Liver (tissue), 9 donors: ENCODE results near the gene ZNF276. TPM values are rescaled to one million over a fixed set of nuclear protein-coding genes. Genes with fewer than 3 reads are reported as not detected.
"Not testable (repeated sequence)": the region's sequence is repeated elsewhere in the genome, so short reads cannot be mapped to it uniquely, and the experiment has no call there.

Experiments used
- DNase-seq: peaks from one replicate; pipeline ENCODE4 v3.0.0-alpha.2; 2017; ENCODE audit warnings: low spot score
- H3K27ac ChIP-seq, 2 donors: one replicate each; pipeline ENCODE4 v1.7.0; 2013; ENCODE audit warnings: inconsistent platforms in 2 of 2, low read length in 2 of 2, control low read depth in 1 of 2, low read depth in 1 of 2, mild to moderate bottlenecking in 1 of 2
- H3K27me3 ChIP-seq, 4 donors: one replicate each; pipeline versions ENCODE4 v1.6.1 to v1.7.0; 2013; ENCODE audit warnings: low read length in 3 of 4, inconsistent platforms in 1 of 4, mild to moderate bottlenecking in 1 of 4, moderate library complexity in 1 of 4; ENCODE audit not compliant: control insufficient read depth in 4 of 4, insufficient read depth in 4 of 4
- H3K36me3 ChIP-seq, 4 donors: one replicate each; pipeline versions ENCODE4 v1.6.1 to v1.7.0; 2013; ENCODE audit warnings: low read length in 3 of 4, mild to moderate bottlenecking in 3 of 4, low read depth in 1 of 4, moderate library complexity in 1 of 4; ENCODE audit not compliant: control insufficient read depth in 4 of 4, insufficient read depth in 3 of 4
- H3K4me1 ChIP-seq, 4 donors: one replicate each; pipeline versions ENCODE4 v1.6.1 to v1.7.0; 2013; ENCODE audit warnings: low read length in 3 of 4, mild to moderate bottlenecking in 3 of 4, moderate library complexity in 1 of 4; ENCODE audit not compliant: control insufficient read depth in 4 of 4, insufficient read depth in 4 of 4
- H3K4me3 ChIP-seq, 3 donors: one replicate each; pipeline versions ENCODE4 v1.6.1 to v1.7.0; 2013; ENCODE audit warnings: low read length in 3 of 3, control low read depth in 1 of 3, low read depth in 1 of 3, mild to moderate bottlenecking in 1 of 3
- H3K9ac ChIP-seq, 2 donors: one replicate each; pipeline ENCODE4 v1.7.0; 2013; ENCODE audit warnings: low read length in 2 of 2, mild to moderate bottlenecking in 2 of 2, moderate library complexity in 2 of 2, control low read depth in 1 of 2, low read depth in 1 of 2
- H3K9me3 ChIP-seq, 4 donors: one replicate each; pipeline versions ENCODE4 v1.6.1 to v1.7.0; 2013; ENCODE audit warnings: low read length in 3 of 4; ENCODE audit not compliant: control insufficient read depth in 4 of 4
- ATF3 ChIP-seq: IDR thresholded peaks from 2 replicates; pipeline ENCODE4 v1.6.1; 2016; ENCODE audit warnings: antibody characterized with exemption
- CTCF ChIP-seq: fragments of 150-350 bp; IDR thresholded peaks from 2 replicates; pipeline ENCODE4 v1.5.1; 2017; ENCODE audit warnings: improper control_type of control experiment, low read depth, low read length; ENCODE audit not compliant: missing input control
- GABPA ChIP-seq, 2 donors: IDR thresholded peaks in 1 of 2; conservative IDR thresholded peaks in 1 of 2; 2 replicates each; pipeline ENCODE4 v1.6.1; 2016; ENCODE audit warnings: antibody characterized with exemption in 2 of 2, mild to moderate bottlenecking in 1 of 2, moderate library complexity in 1 of 2
- HNF4A ChIP-seq, 2 donors: conservative IDR thresholded peaks; 2 replicates each; pipeline ENCODE4 v1.6.1; 2016; ENCODE audit warnings: antibody characterized with exemption in 2 of 2, mild to moderate bottlenecking in 2 of 2
- NR2F2 ChIP-seq: IDR thresholded peaks from 2 replicates; pipeline ENCODE4 v1.6.1; 2016; ENCODE audit warnings: antibody characterized with exemption
- REST ChIP-seq: IDR thresholded peaks from 2 replicates; pipeline ENCODE4 v1.6.1; 2016; ENCODE audit warnings: antibody characterized with exemption, mild to moderate bottlenecking
- YY1 ChIP-seq: IDR thresholded peaks from 2 replicates; pipeline ENCODE4 v1.6.1; 2016; ENCODE audit warnings: antibody characterized with exemption, mild to moderate bottlenecking
- WGBS: extraction: QIAGEN DNeasy Blood & Tissue Kit; methylation state at CpG from one replicate; pipeline ENCODE4 v1.1.7; 2013; 5-methylcytosine and 5-hydroxymethylcytosine counted together
- polyA plus RNA-seq, 2 donors: library from polyadenylated mRNA; stranded (reverse) in 1 of 2; unstranded in 1 of 2; fragments of 200-250 nt in 1 of 2; fragments of >200 nt in 1 of 2; fragmentation: Nextera tagmentation in 1 of 2; extraction: Ambion mirVana in 1 of 2; gene quantifications; one replicate each; pipeline versions ENCODE4 v1.2.1 to v1.2.3, GENCODE V29; 2013 to 2015
- total RNA-seq, 2 donors: library from RNA; depleted of rRNA; stranded (reverse); fragments of >200 nt; gene quantifications; one replicate each; pipeline ENCODE4 v1.2.3, GENCODE V29; 2014
- donor health status: healthy.
- donor health status: healthy.
- donor health status: healthy.
- donor health status: healthy.
- donor health status: healthy.

ZNF276 gene
- total RNA-seq (10 to 100 TPM; 10.2 to 22.8 TPM), polyA plus RNA-seq (1 to 10 TPM; 4.9 to 7.3 TPM)

GRCh38 chr16:89720813-89721545 is at the start of gene ZNF276, which contains the start of gene VPS9D1:
Gene ZNF276, plus strand, starts transcription at chr16:89721537. Its CDS starts 104 bp downstream, at chr16:89721641.
Gene VPS9D1, minus strand, starts transcription at chr16:89720898. Its CDS starts 37 bp downstream, at chr16:89720861.
- H3K9me3 ChIP-seq, result no peaks in the 10 kb centered on the region
- H3K4me1 ChIP-seq, result peaks cover 8 to 31% (median 23%) of the 10 kb centered on the region in 4 donors
- peak within 1 kb of the TSS; percentile 86 to 99 for H3K27ac ChIP-seq
- H3K27me3 ChIP-seq, result no peaks in the 10 kb centered on the region
- H3K36me3 ChIP-seq, result peaks cover 0 to 13% (median 5%) of the 10 kb centered on the region in 4 donors
- peak within 1 kb of the TSS; percentile 75 to 92 (median 83) for H3K4me3 ChIP-seq
- DNase-seq, result peak; percentile 85
- TF ChIP-seq YY1 (no peak), NR2F2 (no peak), CTCF (no peak), GABPA (IDR thresholded peaks at IDR 0.05 in 1 of 2, conservative IDR thresholded peaks at IDR 0.05 in 1 of 2) (peak; percentile 71 to 87)
- under 1% methylated on average over 103 of the region's 103 CpGs for WGBS
- H3K9ac ChIP-seq, result peak within 1 kb of the TSS in 1 of 2 donors; percentile 81

- WGBS, result 95% methylated on average over 4 of the region's 4 CpGs
- not testable (repeated sequence) for H3K27ac ChIP-seq, H3K36me3 ChIP-seq, H3K9ac ChIP-seq, DNase-seq, H3K4me3 ChIP-seq, H3K27me3 ChIP-seq, H3K9me3 ChIP-seq
- H3K4me1 ChIP-seq, result peaks cover 0 to 15% (median 8%) of the 10 kb centered on the region in 4 donors
Measured at GRCh38 chr16:89671565-89671964, 49.8 kb upstream of the ZNF276 start.

- Histone ChIP-seq H3K36me3 (peaks cover 0 to 3% (median 0%) of the 10 kb centered on the region in 4 donors), H3K27me3 (no peaks in the 10 kb centered on the region), H3K27ac (no peak overlapping the region), H3K9ac (no peak overlapping the region), H3K4me3 (no peak overlapping the region), H3K4me1 (peaks cover 0 to 15% (median 8%) of the 10 kb centered on the region in 4 donors), H3K9me3 (no peaks in the 10 kb centered on the region)
- DNase-seq, result no peak
- 96% methylated on average over 16 of the region's 16 CpGs for WGBS
- TF ChIP-seq YY1 (no peak), NR2F2 (no peak), REST (no peak), ATF3 (no peak), HNF4A (conservative IDR thresholded peaks at IDR 0.05) (no peak)
Measured at GRCh38 chr16:89672177-89672941, 49.0 kb upstream of the ZNF276 start.
